D721Med (cell line): ENCODE results near the gene EEIG1.

Source experiments
- DNase-seq: peaks from one replicate; pipeline ENCODE4 v3.0.0; 2011; ENCODE audit warnings: low spot score; ENCODE audit not compliant: insufficient read length
- FAIRE-seq: peaks from 2 replicates; lab custom pipeline; 2011; peaks lifted over from hg19 to GRCh38; lab: Jason Lieb, UNC
- CTCF ChIP-seq: IDR thresholded peaks from 2 replicates; pipeline ENCODE4 v1.5.1; 2012; ENCODE audit warnings: mild to moderate bottlenecking, control low read depth; ENCODE audit not compliant: insufficient read depth; ENCODE audit errors: missing control alignments

EEIG1 gene

DNA sequence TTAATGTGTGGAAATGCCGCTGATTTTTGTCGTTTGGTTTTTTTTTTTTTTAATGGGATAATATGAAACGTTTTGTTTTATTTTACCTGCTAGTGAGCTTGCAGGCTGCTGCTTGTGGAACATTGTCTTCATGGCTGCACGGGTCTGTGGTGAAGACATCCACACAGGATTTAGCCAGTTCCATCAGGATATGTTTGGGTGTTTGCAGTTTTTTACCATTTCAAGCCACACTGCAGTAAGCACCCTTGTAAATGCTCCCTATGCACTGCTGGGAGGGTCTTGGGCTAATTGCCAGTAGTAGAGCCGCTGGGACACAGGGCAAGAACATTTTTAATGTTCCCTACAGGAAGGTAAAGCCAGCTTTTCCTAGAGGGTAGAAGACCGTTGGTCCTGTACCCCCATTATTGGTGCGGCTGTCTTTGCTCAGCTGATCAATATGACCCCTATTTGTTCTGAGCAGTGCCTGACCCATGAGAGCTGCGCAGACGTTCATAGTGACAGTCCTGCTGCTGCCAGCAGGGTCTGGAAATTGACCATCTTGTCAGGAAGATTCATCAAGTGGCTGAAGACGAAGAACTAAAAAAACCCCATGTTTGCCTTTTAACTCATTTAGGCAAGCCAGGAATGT lies 20.5 kb upstream of the EEIG1 start:
- DNase-seq (no peak), FAIRE-seq (no peak)
- no peak for TF ChIP-seq CTCF

DNA sequence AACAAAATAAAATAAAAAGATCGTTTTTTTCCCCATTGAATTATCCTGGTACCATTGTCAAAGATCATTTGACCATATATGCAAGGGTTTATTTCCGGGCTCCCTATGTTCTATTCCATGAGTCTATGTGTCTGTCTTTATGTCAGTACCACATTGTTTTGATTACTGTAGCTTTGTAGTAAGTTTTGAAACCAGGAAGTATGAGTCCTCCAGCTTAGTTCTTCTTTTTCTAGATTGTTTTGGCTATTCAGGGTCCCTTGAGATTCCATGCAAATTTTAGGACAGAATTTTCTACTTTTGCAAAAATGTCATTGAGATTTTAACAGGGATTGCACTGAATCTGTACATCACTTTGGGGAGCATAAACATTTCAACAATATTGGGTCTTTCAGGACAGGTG lies 18.7 kb upstream of the EEIG1 start:
- no peak for TF ChIP-seq CTCF
- DNase-seq (no peak), FAIRE-seq (no peak)

- no peak for TF ChIP-seq CTCF
- FAIRE-seq (no peak), DNase-seq (no peak)
Measured at GRCh38 chr9:127993721-127994120, 12.9 kb upstream of the EEIG1 start.

GRCh38 chr9:127991757-127992274 lies 11.0 kb upstream of the EEIG1 start:
- FAIRE-seq (no peak), DNase-seq (no peak)
- no peak for TF ChIP-seq CTCF

- no peak for DNase-seq
- no peak for TF ChIP-seq CTCF
- FAIRE-seq: no peak
Measured at GRCh38 chr9:127991017-127991756, 10.4 kb upstream of the EEIG1 start.

- no peak for DNase-seq
- no peak for FAIRE-seq
- TF ChIP-seq CTCF: no peak
Measured at GRCh38 chr9:127990554-127990953, 9.8 kb upstream of the EEIG1 start.

DNA sequence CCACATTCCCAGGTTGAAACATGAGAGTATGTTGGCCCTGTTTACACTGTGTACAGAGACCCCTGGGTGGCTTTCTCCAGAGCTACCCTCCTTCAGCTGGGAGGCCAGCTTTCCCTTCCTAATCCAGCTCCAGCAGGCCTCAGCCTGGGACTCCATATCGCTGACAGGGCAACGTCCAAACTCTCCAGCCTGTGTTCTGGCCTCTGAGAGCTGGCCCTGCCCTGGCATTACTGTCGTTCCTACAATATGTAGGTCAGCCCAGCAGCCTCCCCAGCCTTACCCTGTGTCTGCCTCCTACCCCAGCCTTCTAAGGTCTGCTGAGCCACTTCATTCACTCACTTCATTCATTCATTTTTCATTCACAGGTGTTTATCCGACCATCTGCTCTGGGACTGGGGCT lies 8.3 kb upstream of the EEIG1 start:
- FAIRE-seq: no peak
- no peak for DNase-seq
- no peak for TF ChIP-seq CTCF
